ENCODE measurements around the gene MTCL1. TPM values are rescaled to one million over a fixed set of nuclear protein-coding genes. Genes with fewer than 3 reads are reported as not detected.
A peak's percentile ranks its signal among the peaks of the same experiment; 100 is the strongest.

The MTCL1 gene
- total RNA-seq, 4 donors from 2014 or later = 2.2 to 6.8 (median 4.0) TPM

DNA sequence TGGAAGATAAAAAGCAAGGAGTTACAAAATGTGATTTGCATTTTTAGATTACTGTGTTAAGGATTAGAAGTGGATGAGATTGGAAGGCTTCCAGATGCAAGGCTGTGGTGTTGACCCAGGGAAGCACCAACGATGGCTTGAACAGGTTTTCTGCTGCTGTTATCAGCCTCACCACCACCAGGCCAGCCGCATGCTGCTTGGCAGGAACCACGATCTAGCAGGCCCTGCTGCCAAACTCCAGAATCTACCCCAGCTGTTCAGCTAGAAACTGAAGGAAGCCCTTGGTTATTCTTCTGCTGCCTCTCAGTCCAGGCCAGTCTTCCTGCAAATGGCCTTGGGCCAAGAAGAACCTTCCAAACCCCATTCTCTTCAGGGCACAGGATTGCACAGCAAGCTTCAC lies 133.9 kb downstream of the MTCL1 start:
- no peak overlapping the region for H3K4me3 ChIP-seq (ENCODE audit: low read depth, poor library complexity, severe bottlenecking)
- 29 to 40% methylated on average over 3 of the region's 3 CpGs for WGBS, 2 donors
- intact Hi-C loops (cut with DNase I; ENCODE audit: low total_unique reads) = no loop called here
- TF ChIP-seq, protein P1, sequence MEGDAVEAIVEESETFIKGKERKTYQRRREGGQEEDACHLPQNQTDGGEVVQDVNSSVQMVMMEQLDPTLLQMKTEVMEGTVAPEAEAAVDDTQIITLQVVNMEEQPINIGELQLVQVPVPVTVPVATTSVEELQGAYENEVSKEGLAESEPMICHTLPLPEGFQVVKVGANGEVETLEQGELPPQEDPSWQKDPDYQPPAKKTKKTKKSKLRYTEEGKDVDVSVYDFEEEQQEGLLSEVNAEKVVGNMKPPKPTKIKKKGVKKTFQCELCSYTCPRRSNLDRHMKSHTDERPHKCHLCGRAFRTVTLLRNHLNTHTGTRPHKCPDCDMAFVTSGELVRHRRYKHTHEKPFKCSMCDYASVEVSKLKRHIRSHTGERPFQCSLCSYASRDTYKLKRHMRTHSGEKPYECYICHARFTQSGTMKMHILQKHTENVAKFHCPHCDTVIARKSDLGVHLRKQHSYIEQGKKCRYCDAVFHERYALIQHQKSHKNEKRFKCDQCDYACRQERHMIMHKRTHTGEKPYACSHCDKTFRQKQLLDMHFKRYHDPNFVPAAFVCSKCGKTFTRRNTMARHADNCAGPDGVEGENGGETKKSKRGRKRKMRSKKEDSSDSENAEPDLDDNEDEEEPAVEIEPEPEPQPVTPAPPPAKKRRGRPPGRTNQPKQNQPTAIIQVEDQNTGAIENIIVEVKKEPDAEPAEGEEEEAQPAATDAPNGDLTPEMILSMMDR (IDR thresholded peaks at IDR 0.05) = no peak
- no peak for TF ChIP-seq POLR2A (IDR thresholded peaks at IDR 0.05)
- no peak for DNase-seq (ENCODE audit: low spot score in 2 of 2)

DNA sequence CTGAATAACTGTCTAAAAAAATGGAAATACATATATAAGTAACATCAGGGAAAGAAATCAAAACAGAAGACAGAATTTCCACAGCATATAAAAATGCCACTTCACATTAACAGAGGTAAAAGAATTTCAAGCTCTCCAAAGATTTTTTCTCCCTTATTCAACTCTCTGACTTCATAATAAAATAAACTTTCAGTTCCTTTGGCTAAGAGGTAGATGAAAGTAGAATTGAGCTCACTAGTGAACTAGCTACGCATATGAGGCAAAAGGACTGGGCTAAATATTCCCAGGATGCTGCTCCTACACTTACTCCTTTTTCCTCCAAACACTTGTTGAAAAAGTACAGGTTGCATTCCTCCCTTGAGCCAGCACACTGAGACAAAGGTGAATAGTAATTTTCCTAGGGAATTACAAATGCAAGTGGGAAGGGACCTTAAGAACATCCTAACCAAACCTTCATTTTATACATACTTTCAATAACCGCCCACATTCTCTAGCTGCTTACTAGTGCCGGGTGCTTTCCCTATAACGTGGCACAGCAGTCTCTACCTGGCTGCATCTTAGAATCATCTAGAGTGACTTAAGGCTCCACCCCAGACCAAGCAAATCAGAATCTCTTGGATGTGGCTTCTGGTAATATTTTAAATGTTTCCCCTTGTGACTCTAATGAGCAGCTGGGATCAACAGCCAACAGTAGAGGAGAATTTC lies 136.6 kb downstream of the MTCL1 start:
- no peak for DNase-seq (ENCODE audit: low spot score in 2 of 2)
- H3K4me3 ChIP-seq (ENCODE audit: low read depth, poor library complexity, severe bottlenecking) = no peak overlapping the region
- intact Hi-C loops (cut with DNase I; ENCODE audit: low total_unique reads) = no loop called here
- TF ChIP-seq, protein P1 (IDR thresholded peaks at IDR 0.05) = no peak
- TF ChIP-seq POLR2A (IDR thresholded peaks at IDR 0.05) = no peak
- WGBS, 2 donors = 59 to 62% methylated on average over 4 of the region's 4 CpGs

DNA sequence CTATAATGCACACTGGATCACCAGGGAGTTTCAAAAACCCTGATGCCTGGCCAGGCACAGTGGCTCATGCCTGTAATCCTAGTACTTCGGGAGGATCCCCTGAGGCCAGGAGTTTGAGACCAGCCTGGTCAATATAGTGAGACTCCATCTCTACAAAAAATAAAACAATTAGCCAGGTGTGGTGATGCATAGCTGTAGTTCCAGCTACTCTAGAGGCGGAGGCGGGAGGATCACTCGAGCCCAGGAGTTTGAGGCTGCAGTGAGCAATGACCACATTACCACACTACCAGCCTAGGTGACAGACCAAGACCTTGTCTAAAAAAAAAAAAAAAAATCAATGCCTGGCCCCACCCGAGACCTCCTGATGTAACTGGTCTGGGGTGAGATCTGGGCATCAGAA lies 137.2 kb downstream of the MTCL1 start:
- TF ChIP-seq POLR2A (IDR thresholded peaks at IDR 0.05) = no peak
- TF ChIP-seq, protein P1 (IDR thresholded peaks at IDR 0.05) = no peak
- H3K4me3 ChIP-seq (ENCODE audit: low read depth, poor library complexity, severe bottlenecking) = no peak overlapping the region
- no peak for DNase-seq (ENCODE audit: low spot score in 2 of 2)
- WGBS, 2 donors = 80 to 88% methylated on average over 5 of the region's 5 CpGs
- intact Hi-C loops (cut with DNase I; ENCODE audit: low total_unique reads) = no loop called here

DNA sequence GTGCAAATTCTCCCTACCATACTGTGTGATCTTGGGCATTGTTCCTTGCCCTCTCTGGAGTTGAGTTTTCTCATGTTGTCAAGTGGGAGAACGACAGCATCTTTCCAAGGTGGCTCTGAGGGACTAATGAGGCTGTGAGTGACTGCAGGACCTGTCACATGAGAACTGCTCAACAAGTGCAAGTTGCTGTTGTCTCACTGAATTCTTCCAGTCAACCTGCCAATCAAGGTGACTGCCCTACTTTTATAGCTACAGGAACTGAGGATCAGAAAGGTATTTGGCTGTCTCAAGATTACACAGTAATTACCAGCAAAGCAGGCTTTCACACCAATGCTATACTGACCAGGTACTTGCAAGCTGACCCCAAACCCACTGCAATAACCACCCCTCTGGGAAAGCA lies 137.6 kb downstream of the MTCL1 start:
- intact Hi-C loops (cut with DNase I; ENCODE audit: low total_unique reads) = no loop called here
- DNase-seq (ENCODE audit: low spot score in 2 of 2) = no peak
- H3K4me3 ChIP-seq (ENCODE audit: low read depth, poor library complexity, severe bottlenecking) = no peak overlapping the region
- 69 to 82% methylated on average over 1 of the region's 1 CpG for WGBS, 2 donors
- TF ChIP-seq, protein P1 (IDR thresholded peaks at IDR 0.05) = no peak
- TF ChIP-seq POLR2A (IDR thresholded peaks at IDR 0.05) = no peak

DNA sequence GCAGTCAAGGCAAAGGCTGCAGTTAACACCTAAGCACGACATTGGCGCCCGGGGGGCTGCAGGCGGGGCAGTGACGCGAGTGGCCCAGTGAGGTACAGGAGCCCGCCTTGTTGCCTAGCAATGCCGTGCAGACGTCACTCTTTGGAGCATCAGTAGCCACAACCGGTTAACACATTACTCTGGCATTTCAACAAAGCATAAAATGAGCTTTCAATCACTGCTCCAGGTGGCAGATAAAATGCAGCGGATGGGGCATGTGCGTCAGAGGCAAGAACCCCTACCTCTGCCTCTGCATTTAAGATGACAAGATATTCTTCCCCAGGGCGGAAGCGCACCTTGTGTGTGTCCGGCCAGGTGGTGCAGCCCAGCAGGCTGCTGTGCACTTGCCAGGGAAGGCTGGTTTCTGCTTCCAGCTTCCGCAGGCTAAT lies 139.4 kb downstream of the MTCL1 start:
- 54 to 62% methylated on average over 16 of the region's 16 CpGs for WGBS, 2 donors
- intact Hi-C loops (cut with DNase I; ENCODE audit: low total_unique reads) = no loop called here
- no peak for DNase-seq (ENCODE audit: low spot score in 2 of 2)
- no peak overlapping the region for H3K4me3 ChIP-seq (ENCODE audit: low read depth, poor library complexity, severe bottlenecking)
- TF ChIP-seq, protein P1 (IDR thresholded peaks at IDR 0.05) = no peak
- no peak for TF ChIP-seq POLR2A (IDR thresholded peaks at IDR 0.05)

DNA sequence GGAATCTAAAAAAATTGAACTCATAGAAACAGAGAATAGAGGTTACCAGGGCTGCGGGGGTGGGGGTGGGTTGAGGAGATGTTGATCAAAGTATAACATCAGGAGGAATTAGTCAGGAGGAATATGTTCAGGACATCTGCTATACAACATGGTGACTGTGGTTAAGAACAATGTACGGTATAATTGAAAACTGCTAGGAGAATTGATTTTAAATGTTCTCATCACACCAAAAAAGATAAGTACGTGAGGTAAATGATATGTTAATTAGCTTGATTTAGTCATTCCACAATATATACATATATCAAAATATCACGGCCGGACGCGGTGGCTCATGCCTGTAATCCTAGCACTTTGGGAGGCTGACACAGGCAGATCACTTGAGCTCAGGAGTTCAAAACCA lies 140.2 kb downstream of the MTCL1 start:
- H3K4me3 ChIP-seq (ENCODE audit: low read depth, poor library complexity, severe bottlenecking) = no peak overlapping the region
- 89 to 92% methylated on average over 7 of the region's 7 CpGs for WGBS, 2 donors
- intact Hi-C loops (cut with DNase I; ENCODE audit: low total_unique reads) = no loop called here
- TF ChIP-seq POLR2A (IDR thresholded peaks at IDR 0.05) = no peak
- TF ChIP-seq, protein P1 (IDR thresholded peaks at IDR 0.05) = no peak
- DNase-seq (ENCODE audit: low spot score in 2 of 2) = peak in 1 of 2 donors; percentile 14
